HG03196 (cell line): ENCODE results near the gene PTPRM.

Experiments used
- ATAC-seq: cut with Tn5 transposase; IDR thresholded peaks from one replicate; pipeline ENCODE4 v1.9.1; 2021; ENCODE audit not compliant: unreplicated experiment

Gene PTPRM

GRCh38 chr18:8367217-8367988 is 800.3 kb downstream of the PTPRM start:
- no peak for ATAC-seq

GRCh38 chr18:8368512-8369217 is 801.5 kb downstream of the PTPRM start:
- ATAC-seq = no peak

GRCh38 chr18:8373486-8373885 is 806.4 kb downstream of the PTPRM start:
- ATAC-seq = no peak

GRCh38 chr18:8374676-8375075 is 807.6 kb downstream of the PTPRM start:
- no peak for ATAC-seq

GRCh38 chr18:8375249-8375648 is 808.1 kb downstream of the PTPRM start:
- no peak for ATAC-seq

- no peak for ATAC-seq
Measured at GRCh38 chr18:8376113-8376512, 809.0 kb downstream of the PTPRM start.

GRCh38 chr18:8379187-8379941 is 812.2 kb downstream of the PTPRM start:
- ATAC-seq = no peak

- no peak for ATAC-seq
Measured at GRCh38 chr18:8380006-8380405, 812.9 kb downstream of the PTPRM start.

GRCh38 chr18:8380926-8381325 is 813.8 kb downstream of the PTPRM start:
- ATAC-seq = no peak

- ATAC-seq = no peak
Measured at GRCh38 chr18:8381821-8382459, 814.8 kb downstream of the PTPRM start.

GRCh38 chr18:8385400-8385799 is 818.3 kb downstream of the PTPRM start:
- ATAC-seq = no peak

GRCh38 chr18:8386669-8387380 is 819.7 kb downstream of the PTPRM start:
- no peak for ATAC-seq

GRCh38 chr18:8389391-8390340 is 822.5 kb downstream of the PTPRM start:
- ATAC-seq = no peak

- no peak for ATAC-seq
Measured at GRCh38 chr18:8391068-8391467, 824.0 kb downstream of the PTPRM start.

- ATAC-seq = no peak
Measured at GRCh38 chr18:8396254-8396653, 829.1 kb downstream of the PTPRM start.

GRCh38 chr18:8397034-8397433 is 829.9 kb downstream of the PTPRM start:
- ATAC-seq = no peak

- no peak for ATAC-seq
Measured at GRCh38 chr18:8399138-8399537, 832.0 kb downstream of the PTPRM start.

- no peak for ATAC-seq
Measured at GRCh38 chr18:8400193-8400752, 833.2 kb downstream of the PTPRM start.

- ATAC-seq = no peak
Measured at GRCh38 chr18:8400825-8401224, 833.7 kb downstream of the PTPRM start.
